Ovary (tissue), 3 donors: ENCODE measurements around the gene TSACC.

Experiments used
- CTCF ChIP-seq, 3 donors: fragments of 450-650 bp in 2 of 3; fragments of 200-600 bp in 1 of 3; IDR thresholded peaks; one replicate each; pipeline versions ENCODE4 v1.5.1 to v1.8.0; 2016 to 2022; ENCODE audit warnings: antibody characterized with exemption in 3 of 3, mild to moderate bottlenecking in 1 of 3
- EP300 ChIP-seq: sonication (generic); formaldehyde crosslinking; IDR thresholded peaks from one replicate; pipeline ENCODE4 v1.6.1; 2017; ENCODE audit warnings: antibody characterized with exemption
- donor health status: DM: no; HTN: no; CAD: no.

GRCh38 chr1:156391701-156392100 lies 53.4 kb downstream of the TSACC start:
- TF ChIP-seq CTCF (IDR thresholded peaks at IDR 0.05) (no peak), EP300 (no peak)
